Panc1 (cell line): ENCODE measurements around the gene MTARC2. TPM values are rescaled to one million over a fixed set of nuclear protein-coding genes. Genes with fewer than 3 reads are reported as not detected.
A peak's percentile ranks its signal among the peaks of the same experiment; 100 is the strongest.

ENCODE experiments used
- ATAC-seq: fragments of 200-7000 bp; cut with Tn5 transposase; 2 replicates; pipeline ENCODE4 v1.9.1; 2020; ENCODE audit warnings: mild to moderate bottlenecking, moderate library complexity
- BruUV-seq: library from RNA; stranded (reverse); fragments of 400-500 nt; replicated peaks from 2 replicates; lab custom pipeline; 2021; lab: Mats Ljungman, UMichigan
- CTCF ChIA-PET: fragments of 300-600 bp; sonication (Branson Sonifier 250); formaldehyde crosslinking; loops from one replicate; lab custom pipeline; 2022; ENCODE audit warnings: antibody characterized with exemption; lab: Charles Lee
- POLR2A ChIA-PET: fragments of 300-600 bp; sonication (Branson Sonifier 250); formaldehyde crosslinking; loops from one replicate; lab custom pipeline; 2022; ENCODE audit warnings: antibody characterized with exemption; lab: Charles Lee
- DNase-seq: peaks from one replicate; pipeline ENCODE4 v3.0.0-alpha.2; 2010; ENCODE audit warnings: low read depth, low spot score
- H3K27ac ChIP-seq: 2 replicates; pipeline ENCODE4 v1.5.1; 2011; ENCODE audit warnings: mild to moderate bottlenecking, low read length, inconsistent platforms
- H3K27me3 ChIP-seq: fragments of 200-500 bp; sonication (Bioruptor generic); 2 replicates; pipeline ENCODE4 v1.6.0; 2014; ENCODE audit warnings: low read length, inconsistent platforms; ENCODE audit not compliant: control insufficient read depth, insufficient read depth
- H3K36me3 ChIP-seq: fragments of 200-500 bp; sonication (Bioruptor generic); 2 replicates; pipeline ENCODE4 v1.5.1; 2014; ENCODE audit warnings: inconsistent platforms, mild to moderate bottlenecking, low read length, moderate library complexity; ENCODE audit not compliant: control insufficient read depth, insufficient read depth
- H3K4me1 ChIP-seq: 2 replicates; pipeline ENCODE4 v1.5.1; 2011; ENCODE audit warnings: inconsistent platforms, mild to moderate bottlenecking, low read length, moderate library complexity; ENCODE audit not compliant: control insufficient read depth, insufficient read depth
- H3K4me3 ChIP-seq, 2 experiments: 2 replicates each; pipeline ENCODE4 v1.5.1; 2011 to 2012; ENCODE audit warnings: low read depth in 2 of 2, low read length in 2 of 2, mild to moderate bottlenecking in 2 of 2, inconsistent platforms in 1 of 2, moderate library complexity in 1 of 2
- H3K9me3 ChIP-seq: fragments of 200-500 bp; sonication (Bioruptor generic); 2 replicates; pipeline ENCODE4 v1.5.1; 2014; ENCODE audit warnings: low read depth, mild to moderate bottlenecking, inconsistent platforms, low read length, moderate library complexity; ENCODE audit not compliant: control insufficient read depth, insufficient read depth
- POLR2AphosphoS5 ChIP-seq: IDR thresholded peaks from 2 replicates; pipeline ENCODE4 v1.6.1; 2012; ENCODE audit warnings: mild to moderate bottlenecking, low read depth, low read length, moderate library complexity
- SIN3A ChIP-seq: IDR thresholded peaks from 2 replicates; pipeline ENCODE4 v1.6.1; 2012; ENCODE audit warnings: low read depth, mild to moderate bottlenecking, low read length, moderate library complexity, borderline replicate concordance; ENCODE audit not compliant: insufficient read depth
- TCF7L2 ChIP-seq: IDR thresholded peaks from 2 replicates; pipeline ENCODE4 v1.6.1; 2011; ENCODE audit warnings: mild to moderate bottlenecking, low read depth, low read length, inconsistent platforms
- in situ Hi-C: cut with HindIII; loops from 2 replicates; pipeline ENCODE4 v1.10.0; 2016; ENCODE audit warnings: low sequenced_read_pairs, low pct_unique_long_range_greater_than_20kb
- intact Hi-C: fragments of 100-400 bp; cut with micrococcal nuclease; formaldehyde crosslinking; loops from one replicate; pipeline ENCODE4 v1.10.0; 2022; ENCODE audit not compliant: unreplicated experiment
- total RNA-seq: library from RNA; stranded (reverse); gene quantifications from one replicate; pipeline ENCODE4 v1.2.1, GENCODE V29; 2021; ENCODE audit not compliant: unreplicated experiment
- TF ChIP-seq, protein P1 (sequence below), 2 experiments: IDR thresholded peaks; 2 replicates each; pipeline ENCODE4 v1.6.1; 2011 to 2012; ENCODE audit warnings: low read depth in 2 of 2, control low read depth in 1 of 2, low read length in 1 of 2, mild to moderate bottlenecking in 1 of 2, moderate library complexity in 1 of 2; ENCODE audit not compliant: insufficient read depth in 1 of 2
- TF ChIP-seq, protein P2 (sequence below): fragments of 450-650 bp; IDR thresholded peaks from 2 replicates; pipeline ENCODE4 v1.5.1; 2017; ENCODE audit warnings: mild to moderate bottlenecking

The MTARC2 gene
- total RNA-seq, 1 experiment from 2014 or later = 10.1 TPM

DNA sequence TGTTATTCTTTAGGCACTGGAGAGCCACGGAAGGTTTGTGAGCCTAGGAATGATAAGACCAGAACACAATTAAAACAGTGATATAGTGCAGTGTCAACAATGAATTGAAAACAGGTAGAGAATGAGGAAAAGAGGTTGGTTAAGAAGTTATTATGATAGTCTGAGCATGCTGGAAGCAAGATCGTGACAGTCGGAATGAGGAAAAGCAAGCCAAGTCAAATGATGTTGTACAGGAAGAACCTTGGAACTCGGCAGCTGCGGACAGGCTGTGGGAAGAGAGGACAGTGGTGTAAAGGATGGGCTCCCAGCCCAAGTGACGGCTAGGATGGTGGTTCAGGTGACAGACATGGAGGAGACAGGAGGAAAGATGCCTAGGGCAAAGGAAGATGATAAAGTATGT, 64.2 kb downstream of the MTARC2 start:
- Histone ChIP-seq H3K4me1 (no peaks in the 10 kb centered on the region), H3K9me3 (no peaks in the 10 kb centered on the region), H3K27ac (no peak overlapping the region), H3K27me3 (peaks cover 3% of the 10 kb centered on the region; the same call in 1 of the 2 replicates), H3K4me3 (no peak overlapping the region), H3K36me3 (no peaks in the 10 kb centered on the region)
- no peak for ATAC-seq
- in situ Hi-C loops = no loop called here
- POLR2A ChIA-PET = no interaction called here
- DNase-seq = no peak
- TF ChIP-seq POLR2AphosphoS5 (no peak), TCF7L2 (no peak), SIN3A (no peak)
- TF ChIP-seq, protein P1, sequence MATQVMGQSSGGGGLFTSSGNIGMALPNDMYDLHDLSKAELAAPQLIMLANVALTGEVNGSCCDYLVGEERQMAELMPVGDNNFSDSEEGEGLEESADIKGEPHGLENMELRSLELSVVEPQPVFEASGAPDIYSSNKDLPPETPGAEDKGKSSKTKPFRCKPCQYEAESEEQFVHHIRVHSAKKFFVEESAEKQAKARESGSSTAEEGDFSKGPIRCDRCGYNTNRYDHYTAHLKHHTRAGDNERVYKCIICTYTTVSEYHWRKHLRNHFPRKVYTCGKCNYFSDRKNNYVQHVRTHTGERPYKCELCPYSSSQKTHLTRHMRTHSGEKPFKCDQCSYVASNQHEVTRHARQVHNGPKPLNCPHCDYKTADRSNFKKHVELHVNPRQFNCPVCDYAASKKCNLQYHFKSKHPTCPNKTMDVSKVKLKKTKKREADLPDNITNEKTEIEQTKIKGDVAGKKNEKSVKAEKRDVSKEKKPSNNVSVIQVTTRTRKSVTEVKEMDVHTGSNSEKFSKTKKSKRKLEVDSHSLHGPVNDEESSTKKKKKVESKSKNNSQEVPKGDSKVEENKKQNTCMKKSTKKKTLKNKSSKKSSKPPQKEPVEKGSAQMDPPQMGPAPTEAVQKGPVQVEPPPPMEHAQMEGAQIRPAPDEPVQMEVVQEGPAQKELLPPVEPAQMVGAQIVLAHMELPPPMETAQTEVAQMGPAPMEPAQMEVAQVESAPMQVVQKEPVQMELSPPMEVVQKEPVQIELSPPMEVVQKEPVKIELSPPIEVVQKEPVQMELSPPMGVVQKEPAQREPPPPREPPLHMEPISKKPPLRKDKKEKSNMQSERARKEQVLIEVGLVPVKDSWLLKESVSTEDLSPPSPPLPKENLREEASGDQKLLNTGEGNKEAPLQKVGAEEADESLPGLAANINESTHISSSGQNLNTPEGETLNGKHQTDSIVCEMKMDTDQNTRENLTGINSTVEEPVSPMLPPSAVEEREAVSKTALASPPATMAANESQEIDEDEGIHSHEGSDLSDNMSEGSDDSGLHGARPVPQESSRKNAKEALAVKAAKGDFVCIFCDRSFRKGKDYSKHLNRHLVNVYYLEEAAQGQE (IDR thresholded peaks at IDR 0.05; ENCODE audit: insufficient read depth in 1 of 2, low read depth in 2 of 2, low read length in 1 of 2) = no peak
- TF ChIP-seq, protein P2, sequence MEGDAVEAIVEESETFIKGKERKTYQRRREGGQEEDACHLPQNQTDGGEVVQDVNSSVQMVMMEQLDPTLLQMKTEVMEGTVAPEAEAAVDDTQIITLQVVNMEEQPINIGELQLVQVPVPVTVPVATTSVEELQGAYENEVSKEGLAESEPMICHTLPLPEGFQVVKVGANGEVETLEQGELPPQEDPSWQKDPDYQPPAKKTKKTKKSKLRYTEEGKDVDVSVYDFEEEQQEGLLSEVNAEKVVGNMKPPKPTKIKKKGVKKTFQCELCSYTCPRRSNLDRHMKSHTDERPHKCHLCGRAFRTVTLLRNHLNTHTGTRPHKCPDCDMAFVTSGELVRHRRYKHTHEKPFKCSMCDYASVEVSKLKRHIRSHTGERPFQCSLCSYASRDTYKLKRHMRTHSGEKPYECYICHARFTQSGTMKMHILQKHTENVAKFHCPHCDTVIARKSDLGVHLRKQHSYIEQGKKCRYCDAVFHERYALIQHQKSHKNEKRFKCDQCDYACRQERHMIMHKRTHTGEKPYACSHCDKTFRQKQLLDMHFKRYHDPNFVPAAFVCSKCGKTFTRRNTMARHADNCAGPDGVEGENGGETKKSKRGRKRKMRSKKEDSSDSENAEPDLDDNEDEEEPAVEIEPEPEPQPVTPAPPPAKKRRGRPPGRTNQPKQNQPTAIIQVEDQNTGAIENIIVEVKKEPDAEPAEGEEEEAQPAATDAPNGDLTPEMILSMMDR = no peak
- CTCF ChIA-PET = no interaction called here
- no TSS peak for BruUV-seq
- intact Hi-C loops = loop anchor here (10.0 kb wide), 1 partner anchor 1642 kb away; no protein-coding TSS in a partner anchor

DNA sequence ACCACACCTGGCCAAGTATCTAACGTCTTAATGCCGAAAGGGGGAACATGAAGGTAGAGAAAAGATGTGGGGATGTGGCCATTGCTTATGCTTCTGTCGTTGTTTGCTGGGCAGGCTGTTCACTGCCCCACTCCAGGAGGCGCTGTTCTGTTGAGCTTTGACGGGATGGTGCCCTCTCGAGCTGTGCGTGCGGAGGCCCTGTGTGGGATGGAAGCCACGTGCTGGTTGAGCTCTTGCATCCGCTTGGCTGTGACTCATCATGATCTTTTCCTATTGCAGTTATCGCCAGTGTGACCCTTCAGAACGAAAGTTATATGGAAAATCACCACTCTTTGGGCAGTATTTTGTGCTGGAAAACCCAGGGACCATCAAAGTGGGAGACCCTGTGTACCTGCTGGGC, 64.9 kb downstream of the MTARC2 start:
- TF ChIP-seq POLR2AphosphoS5 (no peak), SIN3A (no peak), TCF7L2 (no peak)
- TF ChIP-seq, protein P2 = peak; percentile 14; the same call in 1 of the 2 replicates
- TF ChIP-seq, protein P1 (IDR thresholded peaks at IDR 0.05; ENCODE audit: insufficient read depth in 1 of 2, low read depth in 2 of 2, low read length in 1 of 2) = no peak
- H3K9me3 ChIP-seq = no peaks in the 10 kb centered on the region
- H3K36me3 ChIP-seq = no peaks in the 10 kb centered on the region
- ChIA-PET CTCF (interaction anchor here (0.6 kb wide), 1 partner anchor 346 kb away, joined by 5 read pairs; no protein-coding TSS in a partner anchor), POLR2A (no interaction called here)
- no peak overlapping the region for H3K4me3 ChIP-seq
- ATAC-seq (no peak), DNase-seq (no peak)
- intact Hi-C loops (loop anchor here (10.0 kb wide), 1 partner anchor 1642 kb away; no protein-coding TSS in a partner anchor), in situ Hi-C loops (no loop called here)
- no peak overlapping the region for H3K27ac ChIP-seq
- no TSS peak for BruUV-seq
- no peaks in the 10 kb centered on the region for H3K4me1 ChIP-seq
- peaks cover 3% of the 10 kb centered on the region; the same call in 1 of the 2 replicates for H3K27me3 ChIP-seq
